MM.1S (cell line): ENCODE data around the gene CAD.

Source experiments
- DNase-seq: peaks from one replicate; pipeline ENCODE4 v3.0.0-alpha.2; 2015
- H2AFZ ChIP-seq: fragments of 300-600 bp; sonication (generic); 2 replicates; pipeline ENCODE4 v1.6.0; 2016; ENCODE audit warnings: antibody characterized with exemption, low read length
- H3F3A ChIP-seq: fragments of 300-600 bp; sonication (generic); 2 replicates; pipeline ENCODE4 v1.6.1; 2016; ENCODE audit warnings: mild to moderate bottlenecking, antibody characterized with exemption, low read length, moderate library complexity, mixed read lengths; ENCODE audit not compliant: insufficient read depth
- H3K27ac ChIP-seq: fragments of 300-600 bp; sonication (generic); 2 replicates; pipeline ENCODE4 v1.5.1; 2016; ENCODE audit warnings: mild to moderate bottlenecking, low read length
- H3K27me3 ChIP-seq: fragments of 300-600 bp; sonication (generic); replicated peaks from 2 replicates; pipeline ENCODE4 v1.6.0; 2016; ENCODE audit warnings: low read length; ENCODE audit not compliant: insufficient read depth
- H3K36me3 ChIP-seq: fragments of 300-600 bp; sonication (generic); replicated peaks from 2 replicates; pipeline ENCODE4 v1.6.1; 2016; ENCODE audit warnings: mild to moderate bottlenecking, low read length, mixed read lengths; ENCODE audit not compliant: insufficient read depth
- H3K4me1 ChIP-seq: fragments of 300-600 bp; sonication (generic); 2 replicates; pipeline ENCODE4 v1.6.1; 2016; ENCODE audit warnings: low read length, mixed read lengths
- H3K4me2 ChIP-seq: fragments of 300-600 bp; sonication (generic); 2 replicates; pipeline ENCODE4 v1.6.0; 2016; ENCODE audit warnings: low read depth, low read length
- H3K4me3 ChIP-seq: fragments of 300-600 bp; sonication (generic); 2 replicates; pipeline ENCODE4 v1.5.1; 2016; ENCODE audit warnings: low read length, mixed read lengths
- H3K79me2 ChIP-seq: fragments of 300-600 bp; sonication (generic); 2 replicates; pipeline ENCODE4 v1.6.1; 2016; ENCODE audit warnings: mixed run types, low read length, mixed read lengths
- H3K9ac ChIP-seq: fragments of 300-600 bp; sonication (generic); 2 replicates; pipeline ENCODE4 v1.6.1; 2016; ENCODE audit warnings: low read length, mixed read lengths
- H3K9me2 ChIP-seq: fragments of 300-600 bp; sonication (generic); replicated peaks from 2 replicates; pipeline ENCODE4 v1.6.1; 2016; ENCODE audit warnings: mild to moderate bottlenecking, low read length, mixed read lengths; ENCODE audit not compliant: insufficient read depth
- H3K9me3 ChIP-seq: fragments of 300-600 bp; sonication (generic); replicated peaks from 2 replicates; pipeline ENCODE4 v1.6.1; 2016; ENCODE audit warnings: mild to moderate bottlenecking, low read length, mixed read lengths; ENCODE audit not compliant: insufficient read depth
- H4K20me1 ChIP-seq: fragments of 300-600 bp; sonication (generic); 2 replicates; pipeline ENCODE4 v1.6.1; 2016; ENCODE audit warnings: mild to moderate bottlenecking, low read length, moderate library complexity, mixed read lengths; ENCODE audit not compliant: insufficient read depth
- EZH2 ChIP-seq: fragments of 300-600 bp; sonication (generic); optimal IDR thresholded peaks from 2 replicates; pipeline ENCODE3; 2017; ENCODE audit warnings: low read depth, mild to moderate bottlenecking, antibody characterized with exemption, low read length, mixed read lengths
- EZH2phosphoT487 ChIP-seq: fragments of 300-600 bp; sonication (generic); IDR thresholded peaks from 2 replicates; pipeline ENCODE4 v1.6.1; 2018; ENCODE audit warnings: antibody characterized with exemption, low read length
- TF ChIP-seq, protein P1 (sequence below): fragments of 300-600 bp; sonication (generic); IDR thresholded peaks from 2 replicates; pipeline ENCODE4 v1.5.1; 2016; ENCODE audit warnings: antibody characterized with exemption, low read length, mixed read lengths

Gene CAD

DNA sequence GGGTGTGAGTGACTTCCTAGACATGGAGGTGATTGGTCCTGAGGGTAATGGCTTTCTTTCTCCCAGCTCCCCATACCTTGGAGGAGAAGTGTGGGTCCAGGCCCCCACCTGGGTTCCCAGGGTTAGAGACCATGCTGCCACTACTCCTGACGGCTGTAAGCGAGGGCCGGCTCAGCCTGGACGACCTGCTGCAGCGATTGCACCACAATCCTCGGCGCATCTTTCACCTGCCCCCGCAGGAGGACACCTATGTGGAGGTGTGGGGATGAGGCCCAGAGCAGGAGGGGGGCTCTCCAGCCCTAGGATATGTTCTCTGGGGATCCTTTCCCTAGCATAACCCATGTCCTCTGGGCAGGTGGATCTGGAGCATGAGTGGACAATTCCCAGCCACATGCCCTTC lies 21.8 kb downstream of the CAD start:
- H3K9me2 ChIP-seq, result no peaks in the 10 kb centered on the region
- no peak overlapping the region for H3K27ac ChIP-seq
- H2AFZ ChIP-seq, result no peak overlapping the region
- H3K9ac ChIP-seq, result no peak overlapping the region
- H3K4me1 ChIP-seq, result no peaks in the 10 kb centered on the region
- no peak overlapping the region for H3K4me3 ChIP-seq
- no peaks in the 10 kb centered on the region for H3K9me3 ChIP-seq
- peaks cover 5% of the 10 kb centered on the region; the same call in 1 of the 2 replicates for H3K36me3 ChIP-seq
- no peaks in the 10 kb centered on the region for H3F3A ChIP-seq
- no peak overlapping the region for H3K4me2 ChIP-seq
- no peak for TF ChIP-seq EZH2
- TF ChIP-seq, protein P1, sequence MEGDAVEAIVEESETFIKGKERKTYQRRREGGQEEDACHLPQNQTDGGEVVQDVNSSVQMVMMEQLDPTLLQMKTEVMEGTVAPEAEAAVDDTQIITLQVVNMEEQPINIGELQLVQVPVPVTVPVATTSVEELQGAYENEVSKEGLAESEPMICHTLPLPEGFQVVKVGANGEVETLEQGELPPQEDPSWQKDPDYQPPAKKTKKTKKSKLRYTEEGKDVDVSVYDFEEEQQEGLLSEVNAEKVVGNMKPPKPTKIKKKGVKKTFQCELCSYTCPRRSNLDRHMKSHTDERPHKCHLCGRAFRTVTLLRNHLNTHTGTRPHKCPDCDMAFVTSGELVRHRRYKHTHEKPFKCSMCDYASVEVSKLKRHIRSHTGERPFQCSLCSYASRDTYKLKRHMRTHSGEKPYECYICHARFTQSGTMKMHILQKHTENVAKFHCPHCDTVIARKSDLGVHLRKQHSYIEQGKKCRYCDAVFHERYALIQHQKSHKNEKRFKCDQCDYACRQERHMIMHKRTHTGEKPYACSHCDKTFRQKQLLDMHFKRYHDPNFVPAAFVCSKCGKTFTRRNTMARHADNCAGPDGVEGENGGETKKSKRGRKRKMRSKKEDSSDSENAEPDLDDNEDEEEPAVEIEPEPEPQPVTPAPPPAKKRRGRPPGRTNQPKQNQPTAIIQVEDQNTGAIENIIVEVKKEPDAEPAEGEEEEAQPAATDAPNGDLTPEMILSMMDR, result no peak
- TF ChIP-seq EZH2phosphoT487, result no peak
- H3K79me2 ChIP-seq, result no peaks in the 10 kb centered on the region
- no peaks in the 10 kb centered on the region for H3K27me3 ChIP-seq
- no peaks in the 10 kb centered on the region for H4K20me1 ChIP-seq
- DNase-seq, result no peak

DNA sequence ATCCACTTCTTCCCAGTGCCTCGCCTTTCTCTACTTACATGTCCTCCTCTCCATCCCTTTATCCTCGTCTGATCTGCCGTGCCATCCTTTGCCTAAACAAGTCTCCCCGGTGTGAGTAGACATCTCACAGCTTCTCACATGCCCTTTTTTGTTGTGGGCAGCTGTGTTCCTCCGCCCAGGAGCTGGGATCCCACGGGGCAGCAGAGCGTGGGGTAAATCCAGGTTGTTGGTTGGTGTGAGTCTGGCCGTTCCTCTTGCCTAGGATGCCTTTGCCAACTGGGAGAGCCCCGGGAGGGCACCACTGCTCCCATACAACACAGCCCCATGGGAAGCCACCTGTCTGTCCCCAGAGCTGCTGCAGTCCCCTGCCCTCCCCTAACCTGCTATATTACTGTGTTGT lies 23.2 kb downstream of the CAD start:
- Histone ChIP-seq H3K4me2 (no peak overlapping the region), H4K20me1 (no peaks in the 10 kb centered on the region), H3K27me3 (no peaks in the 10 kb centered on the region), H3K9me2 (no peaks in the 10 kb centered on the region), H3K9ac (no peak overlapping the region), H3F3A (no peaks in the 10 kb centered on the region), H3K9me3 (no peaks in the 10 kb centered on the region), H3K79me2 (no peaks in the 10 kb centered on the region), H2AFZ (no peak overlapping the region), H3K4me3 (no peak overlapping the region), H3K36me3 (peaks cover 5% of the 10 kb centered on the region; the same call in 1 of the 2 replicates), H3K27ac (no peak overlapping the region), H3K4me1 (no peaks in the 10 kb centered on the region)
- DNase-seq, result no peak
- TF ChIP-seq, protein P1, result no peak
- TF ChIP-seq EZH2phosphoT487 (no peak), EZH2 (no peak)

DNA sequence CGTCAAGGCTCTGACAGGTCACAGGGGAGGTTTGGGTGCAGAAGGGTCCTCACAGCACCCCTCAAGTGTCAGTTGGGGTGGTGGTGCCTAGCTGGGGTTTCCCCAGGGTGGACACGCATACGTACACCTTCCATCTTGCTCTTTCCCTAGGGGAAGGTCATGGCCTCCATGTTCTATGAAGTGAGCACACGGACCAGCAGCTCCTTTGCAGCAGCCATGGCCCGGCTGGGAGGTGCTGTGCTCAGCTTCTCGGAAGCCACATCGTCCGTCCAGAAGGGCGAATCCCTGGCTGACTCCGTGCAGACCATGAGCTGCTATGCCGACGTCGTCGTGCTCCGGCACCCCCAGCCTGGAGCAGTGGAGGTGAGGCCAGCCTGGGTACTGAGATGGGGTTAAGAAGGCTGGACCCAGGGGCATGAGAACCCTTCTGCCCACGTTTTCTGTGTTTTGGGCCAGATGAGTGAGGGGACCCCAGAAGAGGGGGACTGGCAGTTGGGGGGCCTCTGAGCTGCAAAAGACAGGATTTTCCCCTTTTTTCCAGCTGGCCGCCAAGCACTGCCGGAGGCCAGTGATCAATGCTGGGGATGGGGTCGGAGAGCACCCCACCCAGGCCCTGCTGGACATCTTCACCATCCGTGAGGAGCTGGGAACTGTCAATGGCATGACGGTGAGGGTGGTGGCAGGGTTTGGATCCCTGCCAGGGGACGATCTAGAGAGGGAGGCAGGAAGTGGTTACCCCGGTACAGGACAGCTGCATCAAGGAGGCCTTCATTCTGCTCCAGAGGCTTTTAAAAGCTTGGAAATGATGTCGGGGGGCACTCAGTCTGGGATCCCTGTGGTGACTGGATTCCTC lies 24.8 kb downstream of the CAD start:
- H3K9ac ChIP-seq, result no peak overlapping the region
- H3K9me3 ChIP-seq, result no peaks in the 10 kb centered on the region
- H3K9me2 ChIP-seq, result no peaks in the 10 kb centered on the region
- no peak overlapping the region for H3K4me3 ChIP-seq
- DNase-seq, result no peak
- no peaks in the 10 kb centered on the region for H3K27me3 ChIP-seq
- H2AFZ ChIP-seq, result no peak overlapping the region
- H4K20me1 ChIP-seq, result no peaks in the 10 kb centered on the region
- no peaks in the 10 kb centered on the region for H3K79me2 ChIP-seq
- no peak overlapping the region for H3K4me2 ChIP-seq
- peaks cover 5% of the 10 kb centered on the region; the same call in 1 of the 2 replicates for H3K36me3 ChIP-seq
- H3K27ac ChIP-seq, result no peak overlapping the region
- no peaks in the 10 kb centered on the region for H3K4me1 ChIP-seq
- TF ChIP-seq, protein P1, result no peak
- TF ChIP-seq EZH2 (no peak), EZH2phosphoT487 (no peak)
- H3F3A ChIP-seq, result no peaks in the 10 kb centered on the region
